Activated CD4-positive, alpha-beta T cell treated with anti-CD3 and anti-CD28 coated beads, Interleukin-2, amount 50 U/mL, for 4 hours (primary cell): ENCODE data around the gene RNF13.
A peak's percentile ranks its signal among the peaks of the same experiment; 100 is the strongest.
"Not testable (repeated sequence)": the region's sequence is repeated elsewhere in the genome, so short reads cannot be mapped to it uniquely, and the experiment has no call there.

Source experiments
- DNase-seq, 2 experiments: peaks; one replicate each; pipeline ENCODE4 v3.0.0-alpha.2; 2020

Gene RNF13

DNA sequence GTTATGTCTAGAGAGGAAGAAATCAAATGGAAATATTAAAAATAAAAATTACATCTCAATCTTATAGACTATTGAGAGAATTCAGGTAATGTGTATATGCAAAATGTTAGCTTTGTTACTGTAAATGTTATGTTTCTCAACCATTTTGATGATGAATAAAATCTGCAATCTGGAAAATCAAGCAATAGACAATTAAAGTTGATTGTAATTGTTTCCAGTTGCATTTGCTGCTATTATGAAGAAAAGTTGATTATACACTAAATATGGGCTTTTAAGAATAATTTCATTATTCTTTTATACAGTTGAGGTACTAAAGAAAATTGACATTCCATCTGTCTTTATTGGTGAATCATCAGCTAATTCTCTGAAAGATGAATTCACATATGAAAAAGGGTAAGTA is 88.8 kb downstream of the RNF13 start:
- DNase-seq, result no peak

DNA sequence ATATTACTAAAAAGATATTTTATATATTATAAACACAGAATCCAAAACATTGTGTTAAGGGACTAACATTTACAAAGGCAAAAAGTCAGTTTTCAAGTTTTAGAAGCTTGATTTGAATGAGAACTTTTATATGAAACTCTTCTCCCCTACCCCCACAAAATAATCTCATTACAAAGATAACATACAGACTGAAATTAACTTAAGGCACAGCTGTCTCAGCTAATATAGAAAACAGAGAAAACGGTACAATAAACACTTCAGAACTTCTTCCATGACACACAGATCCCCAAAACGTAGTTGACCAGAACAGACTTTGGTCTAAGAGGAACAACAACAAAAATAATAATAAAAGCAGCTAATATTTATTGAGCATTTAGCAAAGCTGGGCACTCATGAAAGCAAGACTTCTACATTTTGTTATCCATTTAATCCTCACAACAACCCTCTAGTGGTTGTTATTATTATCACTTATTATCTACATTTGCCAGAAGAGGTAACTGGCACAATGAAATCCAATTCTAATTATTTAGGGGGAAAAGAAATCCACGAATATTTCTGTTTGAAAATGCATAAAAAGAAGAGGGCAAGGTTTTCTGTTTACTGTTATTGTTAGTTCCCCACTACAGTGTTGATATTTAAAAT is 89.6 kb downstream of the RNF13 start:
- no peak for DNase-seq

DNA sequence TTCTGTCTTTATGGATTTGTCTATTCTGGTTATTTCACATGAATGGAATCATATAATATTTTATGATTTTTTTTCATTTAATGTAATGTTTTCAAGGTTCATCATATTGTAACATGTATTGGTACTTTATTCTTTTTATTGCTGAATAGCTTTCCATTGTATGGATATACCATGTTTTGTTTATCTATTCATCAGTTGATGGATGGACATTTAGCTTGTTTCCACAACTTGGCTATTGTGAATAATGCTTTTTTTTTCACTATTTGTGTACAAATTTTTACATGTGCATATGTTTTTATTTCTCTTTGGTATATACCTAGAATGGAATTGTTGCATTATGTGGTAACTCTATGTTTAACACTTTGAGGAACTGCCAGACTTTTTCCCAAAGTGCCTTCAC is 93.0 kb downstream of the RNF13 start:
- no peak for DNase-seq

DNA sequence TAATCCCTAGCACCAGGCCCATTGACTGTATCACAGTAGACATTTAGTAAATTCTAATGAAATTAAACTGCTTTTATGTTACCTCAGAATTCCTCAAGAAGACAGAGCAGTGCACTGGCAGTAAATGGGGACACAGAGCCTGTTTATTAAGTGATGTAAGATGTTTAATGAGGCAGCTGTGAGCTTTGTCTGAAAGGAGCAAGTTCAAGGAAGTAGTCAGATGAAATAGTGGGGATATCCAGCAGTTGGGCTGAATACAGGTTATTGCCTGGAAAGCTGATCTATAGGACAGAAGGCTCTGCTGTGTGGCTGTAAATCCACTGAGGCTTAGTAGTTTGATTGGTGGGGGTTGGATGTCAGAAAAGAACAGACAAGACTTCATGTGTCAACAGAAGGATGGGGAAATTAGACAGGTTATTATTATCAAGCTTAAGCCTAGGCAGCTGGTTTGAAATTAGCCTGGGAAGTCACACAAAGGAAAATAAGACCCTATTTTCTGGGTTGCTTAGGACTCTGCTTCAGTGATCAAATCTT is 95.5 kb downstream of the RNF13 start:
- DNase-seq, result no peak

DNA sequence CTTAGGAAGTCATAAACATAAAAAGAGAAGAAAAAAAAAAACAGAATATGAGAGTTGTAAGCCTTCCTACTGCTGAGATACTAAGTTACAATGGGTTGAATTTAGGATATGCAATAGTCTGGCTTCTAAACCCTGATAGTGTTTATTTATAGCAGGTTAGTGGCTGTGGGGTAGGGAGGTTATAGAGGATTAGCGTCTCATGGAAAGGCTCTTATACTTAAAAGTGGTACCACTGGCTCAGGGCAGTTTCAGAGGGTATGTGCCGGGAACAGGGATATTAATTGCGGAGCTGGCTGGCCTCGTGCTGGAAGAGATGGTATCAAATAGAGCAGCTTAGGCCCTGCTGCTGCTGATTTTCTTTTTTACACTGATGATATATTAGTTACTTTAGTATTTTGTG is 96.9 kb downstream of the RNF13 start:
- DNase-seq, result no peak

DNA sequence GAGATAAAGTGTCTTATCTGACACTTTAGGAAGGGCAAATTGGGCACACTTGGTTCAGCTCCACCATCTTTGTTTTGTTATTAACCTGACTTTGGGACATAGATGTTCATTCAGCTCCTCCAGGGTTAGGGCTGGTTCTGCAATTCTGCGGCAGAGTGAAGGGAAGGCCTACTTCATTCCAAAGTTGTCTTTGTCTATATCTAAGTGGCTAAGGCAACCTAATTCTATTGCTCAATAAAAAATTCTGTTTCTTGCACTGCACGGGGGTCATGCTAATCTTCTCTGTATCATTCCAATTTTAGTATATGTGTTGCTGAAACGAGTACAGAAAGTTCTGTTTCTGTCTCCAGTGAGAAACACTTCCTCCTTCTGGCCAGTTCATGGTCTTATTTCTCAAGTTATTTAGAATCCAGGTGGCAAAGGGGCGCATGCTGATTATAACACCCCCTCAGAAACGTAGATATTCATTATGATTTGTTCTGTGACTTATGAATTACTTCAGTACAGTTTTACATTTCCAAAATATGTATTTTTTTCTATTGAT is 104.2 kb downstream of the RNF13 start:
- no peak for DNase-seq

DNA sequence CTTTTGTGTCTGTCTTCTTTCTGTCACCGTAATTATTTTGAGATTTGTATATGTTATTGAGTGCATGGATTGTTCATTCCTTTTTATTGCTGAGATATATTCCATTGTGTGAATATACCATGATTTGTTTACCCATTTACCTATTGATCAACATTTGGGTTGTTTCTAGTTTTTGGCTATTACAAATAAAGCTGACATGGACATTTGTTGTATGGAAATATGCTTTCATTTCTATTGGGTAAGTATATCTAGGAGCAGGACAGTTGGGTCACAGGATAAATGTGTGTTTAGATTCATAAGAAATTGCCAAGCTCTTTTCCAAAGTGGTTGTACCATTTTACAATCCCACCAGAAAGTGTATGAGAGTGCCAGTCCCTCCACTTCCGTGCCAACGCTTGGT is 106.5 kb downstream of the RNF13 start:
- no peak for DNase-seq

DNA sequence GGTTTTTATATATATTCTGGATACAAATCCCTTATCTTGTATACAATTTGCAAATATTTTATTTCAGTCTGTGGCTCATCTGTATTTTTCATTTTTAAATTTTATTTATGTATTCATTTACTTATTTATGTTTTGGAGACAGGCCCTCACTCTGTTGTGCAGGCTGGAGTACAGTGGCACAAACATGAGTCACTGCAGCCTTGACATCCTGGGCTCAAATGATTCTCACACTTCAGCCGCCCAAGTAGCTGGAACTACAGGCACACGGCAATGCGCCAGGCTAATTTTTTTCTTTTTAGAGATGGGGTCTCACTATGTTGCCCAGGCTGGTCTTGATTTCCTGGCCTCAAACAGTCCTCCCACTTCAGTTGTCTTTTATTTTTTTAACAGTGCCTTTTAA is 107.1 kb downstream of the RNF13 start:
- no peak for DNase-seq

DNA sequence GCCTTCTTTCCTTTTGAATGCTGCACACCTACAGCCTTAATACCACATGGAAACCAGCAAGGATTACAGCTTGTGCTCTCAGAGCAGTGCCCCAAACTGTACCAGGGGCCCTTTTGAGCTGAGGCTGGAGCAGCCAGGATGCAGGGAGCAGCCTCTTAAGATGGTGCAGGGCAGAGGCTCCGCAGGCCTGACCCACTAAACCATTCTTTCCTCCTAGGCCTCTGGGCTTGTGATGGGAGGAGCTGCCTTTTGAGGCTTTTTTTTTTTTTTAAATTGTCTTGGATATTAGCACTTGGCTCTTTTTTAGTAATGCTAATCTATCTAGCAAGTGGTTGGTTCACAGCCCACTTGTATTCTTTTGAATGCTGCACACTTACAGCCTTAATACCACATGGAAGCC is 120.0 kb downstream of the RNF13 start:
- DNase-seq, result no peak

DNA sequence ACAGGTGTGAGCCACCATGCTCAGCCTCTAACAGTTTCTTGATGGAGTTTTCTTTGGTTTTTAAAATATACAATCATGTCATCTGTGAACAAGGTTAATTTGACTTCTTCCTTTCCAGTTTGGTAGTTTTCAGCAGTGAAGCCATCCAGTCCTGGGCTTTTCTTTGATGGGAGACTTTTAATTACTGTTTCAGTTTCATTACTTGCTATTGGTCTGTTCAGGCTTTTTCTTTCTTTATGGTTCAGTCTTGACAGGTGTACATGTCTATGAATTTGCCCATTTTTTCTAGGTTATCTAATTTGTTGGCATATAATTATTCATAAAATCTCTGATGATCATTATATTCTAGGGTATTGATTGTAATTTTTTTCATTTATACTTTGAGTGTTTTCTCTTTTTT is 120.8 kb downstream of the RNF13 start:
- DNase-seq, result no peak

DNA sequence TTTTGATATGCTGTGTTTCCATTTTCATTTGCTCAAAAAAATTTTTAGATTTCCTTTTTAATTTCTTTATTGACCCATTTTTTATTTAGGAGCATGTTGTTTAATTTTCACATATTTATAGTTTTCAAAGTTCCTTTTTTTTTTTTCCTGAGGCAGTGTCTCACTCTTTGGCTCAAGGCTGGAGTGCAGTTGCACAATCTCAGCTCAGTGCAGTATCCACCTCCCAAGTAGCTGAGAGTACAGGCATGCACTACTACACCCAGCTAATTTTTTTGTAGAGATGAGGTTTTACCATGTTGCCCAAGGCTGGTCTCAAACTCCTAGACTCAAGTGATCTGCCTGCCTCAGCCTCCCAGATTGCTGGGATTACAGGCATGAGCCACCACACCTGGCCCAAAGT is 121.5 kb downstream of the RNF13 start:
- DNase-seq, result no peak

DNA sequence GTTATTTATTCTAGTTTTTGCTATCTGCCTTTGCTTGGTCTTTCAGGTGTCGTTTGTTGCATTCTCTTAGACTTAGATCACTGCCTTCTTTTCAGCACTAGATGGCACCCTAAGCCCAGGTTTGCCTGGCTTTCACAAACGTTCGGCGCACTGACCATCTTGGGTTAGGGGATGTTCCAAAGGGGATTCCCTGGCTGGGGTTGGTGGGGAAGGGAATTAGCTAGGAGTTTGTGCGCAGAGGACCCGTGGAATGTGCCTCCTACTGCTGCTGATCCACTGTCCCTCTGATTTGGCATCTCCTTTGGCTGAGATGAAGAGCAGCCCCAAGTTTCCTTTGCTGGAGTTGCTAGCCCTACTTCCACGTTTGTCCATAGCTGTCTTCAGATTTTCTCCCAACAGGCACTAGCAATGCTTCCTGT is 123.8 kb downstream of the RNF13 start:
- peak; percentile 28 to 29 for DNase-seq

DNA sequence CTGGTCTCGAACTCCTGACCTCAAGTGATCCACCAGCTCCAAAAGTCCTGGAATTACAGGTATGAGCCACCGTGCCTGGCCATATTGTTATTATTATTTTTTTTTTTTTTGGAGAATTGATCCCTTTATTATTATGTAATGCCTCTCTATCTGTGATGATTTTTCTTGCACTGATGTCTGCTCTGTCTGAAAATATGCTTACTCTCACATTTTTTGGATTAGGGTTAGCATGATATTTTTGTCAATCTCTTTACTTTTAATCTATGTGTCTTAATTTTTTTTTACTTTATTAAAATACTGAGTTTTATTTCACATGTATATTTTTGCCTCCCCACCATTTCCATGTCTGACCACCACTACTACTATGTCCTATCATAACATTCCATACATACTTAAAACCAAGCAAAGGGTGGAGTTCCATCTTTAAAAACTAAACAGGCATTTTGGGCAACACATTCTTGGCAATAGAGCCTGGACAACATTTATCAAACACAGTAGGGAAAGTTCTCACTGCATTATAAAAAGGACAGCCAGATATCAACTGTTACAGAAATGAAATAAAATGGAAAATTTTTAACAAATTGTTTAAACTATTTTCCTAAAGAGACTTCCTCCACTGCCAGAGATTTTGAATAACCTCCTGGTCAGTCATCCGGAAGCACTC is 125.5 kb downstream of the RNF13 start:
- not testable (repeated sequence) for DNase-seq

DNA sequence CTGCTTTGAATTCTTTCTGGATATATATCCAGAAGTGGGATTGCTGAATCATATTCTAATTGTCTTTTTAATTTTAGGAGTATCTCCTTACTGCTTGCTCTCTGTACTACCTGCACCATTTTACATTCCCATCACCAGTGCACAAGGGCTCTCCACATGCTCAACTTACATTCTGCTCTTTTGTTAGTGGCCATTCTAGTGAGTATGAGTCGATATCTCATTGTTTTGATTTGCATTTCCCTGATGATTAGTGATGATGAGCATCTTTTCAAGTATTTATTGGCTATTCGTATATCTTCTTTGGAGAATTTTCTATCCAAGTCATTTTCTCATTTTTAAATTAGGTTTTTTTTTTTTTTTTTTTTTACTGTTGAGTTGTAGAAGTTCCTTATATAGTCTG is 128.2 kb downstream of the RNF13 start:
- no peak for DNase-seq

DNA sequence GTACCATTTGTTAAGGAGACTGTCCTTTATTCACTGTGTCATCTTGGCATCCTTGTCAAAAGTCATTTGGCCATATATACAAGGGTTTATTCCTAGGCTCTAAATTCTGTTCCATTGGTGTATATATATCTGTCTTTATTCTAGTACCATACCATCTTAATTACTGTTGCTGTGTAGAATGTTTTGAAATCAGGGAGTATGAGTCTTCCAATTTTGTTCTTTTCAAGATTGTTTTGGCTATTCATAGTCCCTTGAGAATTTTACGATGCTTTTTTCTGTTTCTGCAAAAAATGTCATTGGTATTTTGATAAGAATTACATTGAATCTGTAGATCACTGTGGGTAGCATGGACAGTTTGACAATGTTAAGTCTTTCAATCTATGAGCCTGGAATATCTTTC is 128.9 kb downstream of the RNF13 start:
- DNase-seq, result no peak

DNA sequence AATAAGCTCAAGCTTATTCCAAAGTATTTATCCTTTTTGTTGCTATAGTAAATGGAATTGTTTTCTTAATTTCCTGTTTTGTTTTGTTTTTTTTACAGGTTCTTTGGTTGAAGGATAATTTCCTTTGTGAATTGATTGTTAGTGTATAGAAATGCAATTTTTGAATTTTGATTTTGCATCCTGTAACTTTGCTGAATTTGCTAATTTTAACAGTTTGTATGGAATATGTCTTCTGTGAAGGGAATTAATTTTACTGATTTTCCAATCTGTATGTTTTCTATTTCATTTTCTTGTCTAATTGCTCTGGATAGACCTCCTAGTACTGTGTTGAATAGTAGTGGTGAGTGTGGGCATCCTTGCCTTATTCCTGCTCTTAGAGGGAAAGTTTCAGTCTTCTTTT is 129.4 kb downstream of the RNF13 start:
- DNase-seq, result no peak

DNA sequence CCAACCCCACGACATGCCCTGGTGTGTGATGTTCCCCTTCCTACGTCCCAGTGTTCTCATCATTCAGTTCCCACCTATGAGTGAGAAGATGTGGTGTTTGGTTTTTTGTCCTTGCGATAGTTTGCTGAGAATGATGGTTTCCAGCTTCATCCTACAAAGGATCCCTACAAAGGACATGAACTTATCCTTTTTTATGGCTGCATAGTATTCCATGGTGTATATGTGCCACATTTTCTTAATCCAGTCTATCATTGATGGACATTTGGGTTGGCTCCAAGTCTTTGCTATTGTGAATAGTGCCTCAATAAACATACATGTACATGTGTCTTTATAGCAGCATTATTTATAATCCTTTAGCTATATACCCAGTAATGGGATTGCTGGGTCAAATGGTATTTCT is 131.0 kb downstream of the RNF13 start:
- DNase-seq, result not testable (repeated sequence)

DNA sequence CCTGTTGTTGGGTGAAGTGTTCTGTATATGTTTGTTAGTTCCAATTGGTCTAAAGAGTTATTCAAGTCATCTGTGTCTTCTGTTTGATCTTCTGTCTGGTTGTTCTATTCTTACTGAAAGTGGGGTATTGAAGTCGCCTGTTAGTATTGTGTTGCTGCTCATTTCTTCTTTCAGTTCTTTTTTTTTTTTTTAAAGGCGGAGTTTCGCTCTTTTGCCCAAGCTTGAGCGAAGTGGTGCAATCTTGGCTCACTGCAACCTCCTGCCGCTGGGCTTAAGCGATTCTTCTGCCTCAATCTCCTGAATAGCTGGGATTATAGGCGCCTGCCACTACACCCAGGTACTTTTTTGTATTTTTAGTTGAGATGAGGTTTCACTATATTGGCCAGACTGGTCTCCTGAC is 134.2 kb downstream of the RNF13 start:
- DNase-seq, result no peak

DNA sequence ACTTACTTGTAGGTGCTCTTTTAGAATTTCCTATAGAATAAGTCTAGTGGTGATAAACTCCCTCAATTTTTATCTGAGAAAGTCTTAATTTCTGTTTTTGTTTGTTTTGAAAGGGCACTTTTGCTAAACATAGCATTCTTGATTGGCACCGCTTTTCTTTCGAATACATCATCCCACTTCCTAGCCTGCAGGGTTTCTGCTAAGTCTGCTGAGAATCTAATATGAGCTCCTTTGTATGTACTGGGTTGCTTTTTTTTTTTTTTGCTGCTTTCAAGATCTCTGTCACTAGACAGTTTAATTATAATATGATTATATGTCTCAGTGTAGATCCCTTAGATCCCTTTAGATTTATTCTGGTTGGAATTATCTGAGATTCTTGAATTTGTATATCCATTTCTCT is 136.2 kb downstream of the RNF13 start:
- no peak for DNase-seq

DNA sequence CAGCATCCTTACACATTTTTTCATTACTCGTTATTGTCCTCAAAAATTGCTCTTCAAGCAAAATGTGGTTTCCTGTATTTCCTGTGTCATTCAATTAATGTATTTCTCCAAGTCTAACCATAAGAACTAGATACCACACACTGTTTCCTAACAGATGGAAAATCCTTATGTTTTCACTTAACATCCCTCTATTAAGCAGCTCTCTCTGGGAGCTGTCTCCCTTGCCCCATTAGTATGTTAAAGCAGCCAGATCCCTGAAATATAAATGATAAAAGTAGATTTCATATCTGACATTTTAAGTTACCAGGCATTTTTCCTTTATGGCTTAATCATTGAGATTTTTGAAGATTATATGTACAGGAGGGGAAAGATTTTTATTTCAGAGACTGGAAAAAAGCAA is 141.8 kb downstream of the RNF13 start:
- no peak for DNase-seq

DNA sequence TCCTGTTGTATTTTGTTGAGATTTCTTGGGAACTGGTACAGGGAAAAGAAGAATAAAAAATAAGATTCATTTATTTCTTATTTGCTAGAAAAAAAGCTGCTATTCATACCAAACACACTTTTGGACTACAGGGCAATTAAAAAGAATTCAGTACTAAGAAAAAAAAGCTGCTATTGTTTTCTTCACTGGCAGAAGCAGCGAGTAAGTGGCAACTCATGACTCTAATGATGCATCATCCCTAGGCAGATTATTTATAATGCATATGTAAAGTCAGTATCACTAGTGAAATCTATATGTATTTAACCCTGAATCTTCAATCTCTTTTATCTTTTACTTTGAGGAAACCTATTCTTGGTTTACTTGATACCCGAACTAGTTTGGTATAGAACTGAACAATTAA is 142.4 kb downstream of the RNF13 start:
- DNase-seq, result no peak

DNA sequence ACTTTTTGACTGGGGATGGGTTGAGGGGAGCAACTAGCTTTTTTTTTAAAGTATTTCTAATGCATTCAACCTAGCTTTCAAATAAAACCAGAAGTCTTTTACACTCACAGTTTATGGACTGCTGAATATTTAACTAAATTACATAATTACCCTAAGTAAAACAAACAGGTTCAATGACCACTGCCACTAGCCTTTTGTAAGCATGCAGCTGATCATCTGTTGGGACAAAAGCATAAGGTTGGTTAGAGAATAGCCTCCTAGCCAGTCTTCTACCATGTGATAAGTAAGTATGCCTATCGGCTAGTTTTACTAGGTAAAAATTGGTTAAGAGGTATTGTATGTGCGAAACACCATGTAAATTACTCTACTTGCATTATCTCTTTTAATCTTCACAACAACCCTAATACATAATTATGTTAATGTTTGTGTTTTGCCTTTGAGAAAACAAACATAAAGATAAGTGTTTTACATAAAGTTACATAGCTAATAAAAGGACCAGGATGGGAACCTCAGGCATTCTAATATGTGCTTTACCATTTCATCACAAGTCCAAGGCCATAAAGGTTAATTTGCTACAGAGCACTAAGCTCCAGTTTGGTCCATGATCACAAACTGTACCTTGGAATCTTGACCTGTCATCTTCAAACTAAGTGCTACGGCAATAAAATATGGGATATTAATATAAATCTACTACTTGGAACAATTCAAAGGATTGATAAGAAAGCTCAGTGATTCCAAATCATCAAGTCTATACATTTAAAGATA is 144.5 kb downstream of the RNF13 start:
- no peak for DNase-seq

DNA sequence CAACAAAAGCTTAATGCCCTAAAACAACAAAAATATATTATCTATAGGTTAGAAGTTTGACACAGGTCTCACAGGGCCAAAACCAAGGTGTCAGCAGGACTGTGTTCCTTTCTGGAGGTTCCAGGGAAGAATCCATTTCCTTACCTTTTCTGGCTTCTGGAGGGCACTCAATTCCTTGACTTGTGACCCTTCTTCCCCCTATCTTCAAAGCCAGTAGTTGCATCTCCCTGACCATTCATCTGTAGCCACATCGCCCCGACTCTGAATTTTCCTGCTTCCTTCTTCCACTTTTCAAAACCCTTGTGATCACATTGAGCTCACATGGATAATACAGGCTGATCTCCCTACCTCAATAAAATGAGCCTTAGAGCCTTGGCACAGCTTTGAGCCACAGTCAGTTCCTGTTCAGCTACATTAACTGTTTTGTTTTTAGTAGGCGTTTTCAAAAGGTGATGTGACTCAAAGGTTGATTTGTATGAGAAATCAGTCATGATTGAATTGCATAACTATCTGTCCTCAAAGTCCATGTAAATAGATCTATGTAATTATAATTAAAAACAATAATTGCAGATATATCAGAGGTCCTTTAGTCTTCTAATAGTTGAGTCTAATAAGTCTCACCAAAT is 145.3 kb downstream of the RNF13 start:
- no peak for DNase-seq
